Posterior cingulate gyrus (tissue), 11 donors: ENCODE results near the gene UGT8.
A peak's percentile ranks its signal among the peaks of the same experiment; 100 is the strongest.
"Not testable (repeated sequence)": the region's sequence is repeated elsewhere in the genome, so short reads cannot be mapped to it uniquely, and the experiment has no call there.

Experiments
- DNase-seq, 10 donors: peaks; one replicate each; pipeline versions ENCODE4 v3.0.0 to v3.0.0-alpha.2; 2020 to 2021; ENCODE audit warnings: mixed read lengths in 3 of 10
- intact Hi-C: fragments of 100-400 bp; cut with DNase I; formaldehyde crosslinking; loops from one replicate; pipeline ENCODE4 v1.15.1; 2023

UGT8 gene

DNA sequence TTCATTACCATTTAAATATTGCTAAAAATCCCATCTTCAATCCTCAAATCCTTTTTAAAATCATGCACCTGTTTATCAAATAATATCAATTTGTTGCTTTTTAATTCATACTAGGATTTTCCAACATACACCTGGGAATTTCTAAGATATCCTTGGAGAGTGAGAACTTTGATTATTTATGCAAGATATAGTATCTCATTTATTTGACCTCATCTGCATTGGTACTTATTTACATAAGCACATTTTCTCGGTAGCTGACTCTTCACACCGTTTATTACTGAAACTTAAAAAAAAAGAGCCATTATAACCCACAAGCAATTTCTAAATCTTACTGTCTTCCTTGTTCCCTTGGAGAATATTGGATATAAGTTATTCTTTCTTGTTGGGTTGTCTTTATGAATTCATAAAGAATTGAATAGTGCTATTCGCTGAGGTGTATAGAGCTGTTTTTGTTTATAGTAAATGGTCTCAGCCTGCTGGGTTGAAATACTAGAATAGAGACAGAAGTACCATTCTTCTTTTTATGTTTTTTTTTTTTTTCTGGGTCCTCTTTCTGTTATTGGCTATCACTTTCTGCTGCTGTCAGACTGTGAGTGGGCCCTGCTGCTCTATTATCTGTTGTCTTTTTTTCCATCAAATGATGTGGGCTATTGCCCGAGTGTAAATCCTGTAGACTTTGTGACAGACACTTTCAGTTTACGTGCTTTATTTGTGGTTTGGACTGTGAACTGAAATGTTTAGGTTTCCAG, 2.9 kb downstream of the UGT8 start:
- no peak for DNase-seq
- intact Hi-C loops, result no loop called here

DNA sequence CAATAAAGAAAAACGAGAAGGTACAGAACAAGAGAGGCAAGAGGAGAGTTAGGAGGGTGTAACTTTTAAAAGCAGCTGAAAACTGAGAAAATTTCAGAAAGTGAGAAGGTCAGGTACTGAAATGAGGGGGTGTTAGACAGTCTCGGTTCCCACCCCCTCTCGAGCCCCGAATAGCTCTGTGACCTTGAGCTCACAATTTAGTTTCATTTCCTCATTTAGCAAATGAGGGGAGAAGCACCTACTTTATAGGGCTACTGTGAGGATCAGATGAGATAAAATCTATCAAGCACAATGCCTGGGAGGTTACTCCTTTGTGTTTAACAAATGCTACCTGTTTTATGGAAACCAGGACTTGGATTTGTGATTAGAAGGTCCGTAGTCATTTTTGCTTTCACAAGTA, 4.9 kb downstream of the UGT8 start:
- intact Hi-C loops, result no loop called here
- DNase-seq, result no peak

DNA sequence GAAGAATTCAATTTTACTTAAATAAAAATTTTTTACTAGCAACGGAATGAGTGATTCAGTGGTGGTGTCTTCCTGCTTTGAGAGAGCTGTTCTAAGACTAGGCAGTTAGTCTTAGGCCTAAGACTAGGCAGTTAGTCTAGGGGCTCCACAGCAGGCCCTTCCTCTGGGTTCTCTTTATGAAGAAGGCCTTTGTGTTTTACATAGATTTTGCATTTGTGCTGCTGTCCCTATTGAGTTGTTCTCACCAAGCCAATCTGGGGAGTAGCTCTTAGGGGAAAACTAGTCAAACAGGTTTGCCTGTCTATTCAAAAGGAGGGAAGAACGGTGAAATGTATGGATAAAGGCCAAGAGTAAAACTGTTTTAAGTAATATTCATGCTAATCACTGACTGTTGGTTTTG, 7.6 kb downstream of the UGT8 start:
- intact Hi-C loops, result no loop called here
- no peak for DNase-seq

DNA sequence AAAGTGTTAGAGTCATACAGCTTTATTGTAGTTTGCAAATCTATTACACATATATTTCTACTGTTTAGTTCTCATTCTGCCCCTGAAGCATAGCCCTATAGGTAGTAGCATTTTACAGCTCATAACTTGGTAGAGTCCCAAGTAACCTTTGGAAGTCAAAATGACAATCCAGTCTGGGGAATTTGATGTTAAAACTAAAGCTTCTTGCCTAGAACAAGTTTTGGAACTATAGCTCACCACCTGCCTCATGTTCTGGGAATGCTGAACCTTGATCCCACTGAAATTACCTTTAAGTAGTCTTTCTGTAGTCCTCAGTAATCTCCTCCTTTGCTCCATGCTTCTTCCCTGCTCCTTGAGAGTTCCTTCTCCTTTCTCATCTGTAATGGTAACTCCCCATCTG, 8.4 kb downstream of the UGT8 start:
- no peak for DNase-seq
- intact Hi-C loops, result no loop called here

DNA sequence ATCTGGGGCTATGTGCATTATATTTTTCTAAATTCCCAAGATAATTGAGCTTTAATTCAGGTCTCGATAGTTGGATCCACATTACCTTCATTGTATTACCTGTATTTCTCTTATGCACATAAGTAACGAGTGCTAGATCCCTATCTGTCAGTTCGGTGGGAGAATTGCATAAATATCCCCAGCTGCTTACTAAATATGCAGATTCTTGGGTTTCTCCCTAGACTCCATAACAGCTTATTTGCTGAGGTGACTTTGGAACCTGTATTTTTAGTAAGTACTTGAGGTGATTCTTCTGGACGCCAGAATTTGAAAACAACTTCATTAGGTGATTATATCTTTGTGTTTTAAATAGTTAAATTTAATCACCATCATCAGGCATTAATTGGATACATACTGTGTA, 15.0 kb downstream of the UGT8 start:
- intact Hi-C loops, result no loop called here
- DNase-seq, result no peak

DNA sequence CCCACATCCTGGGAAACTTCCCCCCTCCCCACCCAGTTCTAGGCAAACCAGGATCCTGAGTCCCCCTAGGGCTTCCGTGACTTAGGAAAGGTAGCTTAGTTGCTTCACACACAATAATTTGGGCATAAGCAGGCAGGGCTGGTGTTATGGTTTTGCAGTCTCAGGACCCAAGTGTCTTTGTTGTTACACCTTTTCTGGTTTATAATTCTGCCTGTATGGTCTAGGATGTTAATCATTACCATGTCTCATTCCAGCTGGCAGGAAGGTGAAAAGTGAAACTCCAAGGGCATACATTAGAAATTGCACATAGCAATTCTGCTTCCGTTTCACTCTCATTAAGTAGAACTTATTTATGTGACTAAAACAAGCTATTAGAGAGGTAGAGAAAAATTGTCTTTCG, 16.8 kb downstream of the UGT8 start:
- intact Hi-C loops, result no loop called here
- DNase-seq, result no peak

DNA sequence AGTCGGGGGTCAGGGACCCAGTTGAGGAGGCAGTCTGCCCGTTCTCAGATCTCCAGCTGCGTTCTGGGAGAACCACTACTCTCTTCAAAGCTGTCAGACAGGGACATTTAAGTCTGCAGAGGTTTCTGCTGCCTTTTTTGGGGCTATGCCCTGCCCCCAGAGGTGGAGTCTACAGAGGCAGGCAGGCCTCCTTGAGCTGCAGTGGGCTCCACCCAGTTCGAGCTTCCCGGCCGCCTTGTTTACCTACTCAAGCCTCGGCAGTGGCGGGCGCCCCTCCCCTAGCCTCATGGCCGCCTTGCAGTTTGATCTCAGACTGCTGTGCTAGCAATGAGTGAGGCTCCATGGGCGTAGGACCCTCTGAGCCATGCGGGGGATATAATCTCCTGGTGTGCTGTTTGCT, 17.4 kb downstream of the UGT8 start:
- DNase-seq, result peak in 1 of 10 donors; percentile 77
- intact Hi-C loops, result not testable (repeated sequence)

DNA sequence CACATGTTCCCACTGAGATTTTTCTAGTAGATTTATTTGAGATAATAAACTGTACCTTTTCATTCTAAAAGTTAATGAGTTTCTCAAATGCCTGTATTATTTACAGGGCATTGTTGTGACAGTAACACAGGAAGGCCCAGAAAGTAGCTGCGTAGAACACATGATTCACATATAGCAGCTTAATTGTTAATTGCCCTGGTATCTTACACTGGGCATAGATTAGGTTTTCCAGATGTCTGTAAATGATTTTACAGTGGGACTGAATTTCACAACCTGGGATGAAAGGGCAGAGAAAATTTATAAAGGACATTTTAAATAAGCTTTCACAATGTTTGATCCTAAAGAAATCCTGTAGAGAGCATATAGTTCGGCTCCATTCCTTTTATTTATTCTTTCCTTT, 27.6 kb downstream of the UGT8 start:
- intact Hi-C loops, result no loop called here
- no peak for DNase-seq

DNA sequence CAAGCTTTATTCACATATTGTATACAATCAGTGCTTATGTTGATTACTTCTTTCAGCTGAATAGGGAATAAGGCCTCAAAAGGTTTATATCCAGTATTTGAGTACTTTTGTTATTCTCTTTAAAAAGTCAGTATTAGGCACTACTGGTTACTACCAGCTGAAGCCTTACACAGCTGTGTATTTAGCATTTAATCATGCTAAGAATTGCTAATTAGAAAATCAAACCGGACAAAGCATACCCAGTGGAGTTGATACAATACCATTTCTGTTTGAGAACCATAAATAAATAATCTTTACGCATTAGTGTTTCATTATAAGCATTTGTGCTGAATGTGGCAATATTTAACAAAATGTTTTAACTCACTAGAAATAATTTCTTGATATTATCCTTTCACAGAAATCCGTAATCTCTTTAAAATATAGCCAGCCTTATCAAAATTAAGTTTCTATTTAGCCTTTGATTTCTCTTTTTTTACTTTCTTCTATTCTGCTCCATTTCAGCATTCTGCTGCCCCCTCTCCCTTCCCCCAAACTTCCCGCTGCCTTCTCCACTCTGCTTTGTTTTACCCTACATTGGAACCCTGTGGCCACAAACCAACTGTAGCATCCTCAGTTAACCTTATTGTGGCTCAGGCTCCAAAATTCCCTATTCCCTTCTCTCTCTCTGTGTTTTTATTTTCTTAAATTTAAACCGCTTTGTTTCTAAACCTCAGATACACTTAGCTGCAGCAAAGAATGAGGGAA, 37.8 kb downstream of the UGT8 start:
- intact Hi-C loops, result no loop called here
- DNase-seq, result peak in 2 of 10 donors; percentile 45 to 85

DNA sequence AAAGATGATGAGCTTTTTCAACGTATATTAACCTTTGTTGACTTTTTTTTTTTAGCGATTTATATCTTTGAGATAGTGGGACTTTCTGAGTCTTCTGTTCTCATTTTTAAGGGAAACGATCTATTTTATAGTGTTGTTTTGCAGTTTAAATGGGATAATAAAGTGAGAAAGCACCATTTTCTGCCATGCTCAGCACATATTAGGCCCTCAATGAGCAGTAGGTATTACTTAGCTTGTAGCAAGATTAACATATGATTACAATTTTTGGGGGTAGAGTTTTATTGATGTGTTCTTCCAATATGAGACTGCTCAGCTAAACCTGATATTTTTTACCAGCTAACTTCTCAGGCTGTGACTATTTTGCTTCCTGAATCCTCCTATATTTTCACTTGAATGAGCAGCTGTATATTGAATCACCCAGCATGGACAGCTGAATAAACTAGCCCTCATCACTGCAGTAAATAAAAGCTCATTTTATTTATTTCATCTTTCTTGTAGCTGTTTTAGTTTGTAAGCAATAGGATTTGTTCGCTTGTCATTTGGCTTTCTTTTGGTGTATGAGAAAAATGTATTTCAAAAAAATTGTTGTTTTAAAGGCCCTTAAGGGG, 43.7 kb downstream of the UGT8 start:
- no peak for DNase-seq
- intact Hi-C loops, result no loop called here

DNA sequence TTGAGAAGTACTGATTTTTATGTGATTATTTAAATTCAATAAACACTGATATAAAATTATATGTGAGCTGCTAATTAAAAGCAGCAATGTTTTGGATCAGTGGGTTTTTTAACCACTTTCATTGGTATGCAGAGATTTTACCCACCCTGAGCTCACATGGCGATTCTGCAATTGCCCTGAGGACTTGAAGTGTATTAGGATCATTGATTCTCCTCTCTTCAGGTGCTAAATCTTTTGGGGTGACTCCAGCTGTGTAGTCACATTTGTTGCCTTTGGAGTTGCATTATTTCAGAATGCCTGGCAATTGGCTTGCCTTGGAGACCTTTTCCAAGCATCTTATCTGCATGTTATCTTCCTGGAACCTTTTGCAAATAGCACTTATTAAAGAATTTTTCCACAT, 51.3 kb downstream of the UGT8 start:
- intact Hi-C loops, result no loop called here
- DNase-seq, result no peak

DNA sequence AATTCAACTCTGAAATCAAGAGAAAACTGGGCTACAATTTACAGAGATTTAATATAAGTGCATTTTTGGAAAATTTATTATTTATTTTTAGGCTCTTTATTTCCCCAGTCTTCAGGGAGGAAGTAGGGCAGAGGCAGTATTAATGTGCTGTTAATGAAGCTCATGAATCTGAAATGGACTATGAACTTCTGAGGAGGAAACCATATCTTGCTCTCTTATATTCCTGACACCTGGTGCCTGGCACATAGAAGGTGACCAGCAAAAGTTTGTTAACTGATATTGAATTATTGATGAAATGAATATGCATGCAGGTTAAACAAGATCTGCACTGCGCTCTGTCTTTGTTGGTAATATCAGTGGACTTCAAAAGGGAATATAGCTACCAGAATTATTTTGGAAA, 55.1 kb downstream of the UGT8 start:
- intact Hi-C loops, result no loop called here
- DNase-seq, result no peak

DNA sequence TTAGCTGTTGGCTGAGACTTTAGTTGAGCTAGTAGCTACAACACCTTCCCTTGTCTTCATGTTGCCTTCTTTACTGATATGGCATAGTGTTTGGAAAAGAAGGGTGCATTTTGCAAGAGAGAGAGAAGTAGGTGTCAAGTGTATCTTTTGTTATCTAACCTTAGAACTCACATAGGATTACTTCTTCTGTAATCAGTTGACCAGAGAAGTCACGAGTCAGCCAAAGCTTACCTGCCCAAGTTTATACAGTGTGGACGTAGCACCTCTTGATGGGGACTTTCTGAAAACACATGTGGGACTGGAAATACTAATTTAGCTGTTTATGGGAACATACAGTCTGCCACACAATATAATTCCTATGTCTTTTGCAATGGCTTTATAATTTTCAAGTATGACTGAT, 56.0 kb downstream of the UGT8 start:
- no peak for DNase-seq
- intact Hi-C loops, result no loop called here

DNA sequence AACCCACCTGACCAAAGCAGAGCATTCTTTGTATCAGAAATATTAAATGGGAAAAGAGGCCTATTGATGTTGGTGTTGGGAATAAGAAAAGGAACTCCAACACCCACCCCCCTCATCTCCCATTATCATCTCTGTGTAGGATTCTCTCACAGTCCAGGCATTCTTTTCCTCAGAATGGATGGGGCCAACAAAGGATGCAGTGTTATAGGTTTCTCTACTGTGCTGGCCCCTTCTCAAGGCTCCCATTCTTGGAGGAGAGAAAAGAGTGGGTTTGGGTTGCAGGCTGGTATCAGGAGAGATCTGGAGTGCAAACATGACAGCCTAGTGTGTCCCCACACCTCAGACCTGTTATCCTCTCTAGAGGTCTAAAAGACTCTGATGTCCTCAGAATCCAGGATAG, 59.6 kb downstream of the UGT8 start:
- intact Hi-C loops, result loop anchor here (2.0 kb wide), 1 partner anchor 59 kb away; the partner anchor contains the start of gene UGT8
- DNase-seq, result peak in 1 of 10 donors; percentile 42

DNA sequence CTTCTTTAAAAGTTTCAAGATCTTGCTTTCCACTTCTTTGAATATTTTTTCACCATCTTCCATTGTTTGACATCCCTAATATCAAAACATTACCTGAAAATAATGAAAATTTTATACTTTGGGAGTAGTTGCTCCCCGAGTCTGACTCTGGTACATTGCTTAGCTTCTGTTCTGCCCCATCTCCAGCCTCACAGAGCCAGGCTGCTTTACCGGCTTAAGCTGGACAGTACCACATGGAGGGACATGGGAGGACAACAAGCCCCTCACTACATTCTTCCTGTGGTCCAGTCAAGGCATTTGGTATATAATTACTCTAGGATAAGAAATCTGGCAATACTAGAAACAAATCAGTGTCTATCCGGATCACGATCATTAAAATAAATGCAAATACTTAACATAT, 60.2 kb downstream of the UGT8 start:
- DNase-seq, result peak in 1 of 10 donors; percentile 35
- intact Hi-C loops, result loop anchor here (2.0 kb wide), 1 partner anchor 60 kb away; the partner anchor contains the start of gene UGT8

DNA sequence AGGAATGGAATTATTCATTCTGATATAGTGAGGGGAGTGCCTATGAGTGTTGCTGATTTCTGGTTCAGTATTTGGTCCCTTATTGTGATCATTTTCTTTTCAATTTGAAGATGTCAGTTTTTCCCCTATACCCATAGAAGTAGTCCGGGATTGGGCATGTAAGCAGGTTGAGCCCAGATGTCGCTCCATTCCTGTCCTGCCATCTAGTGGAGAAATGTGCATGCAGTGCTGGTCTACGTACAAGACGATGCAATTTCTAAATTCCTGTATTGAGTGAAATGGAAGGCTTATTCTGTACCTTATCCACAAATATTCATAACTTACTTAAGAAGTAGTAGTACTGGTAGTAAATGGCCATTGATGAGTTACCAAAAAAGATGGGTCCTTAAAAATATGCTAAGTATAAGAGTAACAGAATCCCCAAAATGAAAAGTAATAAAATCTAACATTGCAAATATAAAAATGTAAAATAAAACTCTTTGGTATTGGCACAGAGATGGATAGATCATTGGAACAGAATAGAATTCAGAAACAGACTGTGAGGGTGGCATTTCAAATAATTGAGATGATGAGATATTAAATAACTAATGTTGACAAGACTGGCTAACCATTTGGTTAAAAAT, 60.9 kb downstream of the UGT8 start:
- DNase-seq, result peak; percentile 36 to 94 (median 73)
- intact Hi-C loops, result loop anchor here (2.0 kb wide), 1 partner anchor 61 kb away; the partner anchor contains the start of gene UGT8

DNA sequence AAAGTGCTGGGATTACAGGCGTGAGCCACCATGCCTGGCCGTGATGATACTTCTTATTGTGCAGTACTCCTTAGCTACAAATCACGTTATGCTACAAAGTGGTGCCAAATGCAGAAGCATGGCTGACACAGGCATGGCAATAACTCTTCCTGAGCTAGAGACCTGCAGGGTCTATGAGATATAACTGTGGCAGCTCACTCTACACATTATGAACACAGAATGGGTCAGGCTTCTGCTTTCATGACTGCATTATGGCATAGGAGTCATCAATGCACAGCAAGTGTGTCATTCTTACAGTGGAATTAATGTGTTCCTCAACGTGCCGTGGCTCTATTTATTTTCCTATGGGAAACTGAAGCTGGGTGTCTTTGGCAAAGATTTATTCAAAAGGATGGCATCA, 64.5 kb downstream of the UGT8 start:
- intact Hi-C loops, result no loop called here
- no peak for DNase-seq

DNA sequence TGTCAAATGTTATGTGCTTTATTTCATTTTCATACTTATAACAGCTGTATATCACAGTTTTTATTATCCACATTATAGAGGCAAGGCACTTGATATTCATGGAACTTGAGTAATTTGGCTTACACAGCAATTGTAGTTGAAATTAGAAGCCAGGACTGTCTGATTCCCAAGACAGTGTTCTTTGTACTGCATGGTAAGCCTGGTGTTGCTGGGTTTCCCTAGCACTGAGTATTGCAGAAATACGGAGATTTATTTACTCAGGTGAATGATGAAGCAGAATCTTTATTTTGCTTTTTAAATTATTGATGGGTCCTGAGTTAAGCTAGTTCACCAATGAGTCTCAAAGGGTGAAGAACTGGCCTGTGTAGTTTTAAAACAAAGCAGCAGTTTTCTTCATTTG, 70.0 kb downstream of the UGT8 start:
- DNase-seq, result no peak
- intact Hi-C loops, result no loop called here

DNA sequence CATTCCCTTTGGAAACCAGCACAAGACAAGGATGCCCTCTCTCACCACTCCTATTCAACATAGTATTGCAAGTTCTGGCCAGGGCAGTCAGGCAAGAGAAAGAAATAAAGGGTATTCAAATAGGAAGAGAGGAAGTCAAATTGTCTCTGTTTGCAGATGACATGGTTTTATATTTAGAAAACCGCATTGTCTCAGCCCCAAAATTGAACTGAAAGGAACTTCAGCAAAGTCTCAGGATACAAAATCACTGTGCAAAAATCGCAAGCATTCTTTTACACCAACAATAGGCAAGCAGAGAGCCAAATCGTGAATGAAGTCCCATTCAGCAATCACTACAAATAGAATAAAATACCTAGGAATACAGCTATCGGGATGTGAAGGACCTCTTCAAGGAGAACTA, 72.1 kb downstream of the UGT8 start:
- intact Hi-C loops, DNase-seq: not testable (repeated sequence)

DNA sequence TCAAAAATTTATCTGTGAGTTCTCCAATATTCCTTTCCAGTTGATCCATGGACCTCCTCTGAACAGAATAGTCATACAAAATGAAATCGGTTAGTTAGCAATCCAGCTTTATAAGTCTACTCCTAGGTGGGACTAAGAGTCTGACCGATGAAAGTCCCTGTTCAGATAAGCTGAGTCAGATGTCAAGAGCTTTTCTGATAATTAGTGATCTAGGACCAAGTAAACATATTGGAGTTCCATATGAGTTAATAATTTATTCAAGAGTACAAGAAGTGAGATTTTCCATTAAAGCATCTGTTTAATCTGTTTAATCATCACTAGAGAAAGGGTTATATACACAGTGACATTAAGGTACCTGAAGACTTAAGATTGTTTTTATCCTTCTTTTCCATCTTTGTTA, 74.7 kb downstream of the UGT8 start:
- DNase-seq, result no peak
- intact Hi-C loops, result no loop called here

DNA sequence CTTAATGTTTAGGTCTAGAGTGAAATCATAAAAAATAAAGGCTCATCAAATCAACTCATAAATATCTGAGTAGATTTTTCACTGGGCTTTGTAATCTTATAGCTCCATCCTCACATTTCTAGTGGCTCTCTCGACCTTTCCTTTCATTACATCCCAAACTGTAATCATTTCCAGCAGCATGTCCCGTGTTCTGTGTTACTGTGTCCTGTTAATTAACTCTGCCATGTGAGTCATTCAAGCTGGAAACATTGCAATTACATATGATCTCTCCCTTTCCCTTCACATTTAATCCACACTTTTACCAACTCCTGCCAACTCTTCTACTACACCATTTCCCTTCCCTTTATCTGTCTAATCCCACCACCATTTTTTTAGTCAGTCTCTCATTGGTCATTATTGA, 75.5 kb downstream of the UGT8 start:
- DNase-seq, result no peak
- intact Hi-C loops, result no loop called here
